OCI-LY1 (cell line): ENCODE measurements around the gene DOCK4.

ENCODE experiments used
- CTCF ChIP-seq: fragments of 200-600 bp; sonication (generic), shearing (Covaris generic); IDR thresholded peaks from 2 replicates; pipeline ENCODE4 v1.5.1; 2017; ENCODE audit warnings: mild to moderate bottlenecking, antibody characterized with exemption, low read length, moderate library complexity, mixed read lengths
- EZH2 ChIP-seq: fragments of 200-600 bp; sonication (generic), shearing (Covaris generic); IDR thresholded peaks from 2 replicates; pipeline ENCODE4 v1.8.0; 2017; ENCODE audit warnings: borderline replicate concordance, mixed run types, mild to moderate bottlenecking, antibody characterized with exemption, low read length, moderate library complexity, mixed read lengths

DNA sequence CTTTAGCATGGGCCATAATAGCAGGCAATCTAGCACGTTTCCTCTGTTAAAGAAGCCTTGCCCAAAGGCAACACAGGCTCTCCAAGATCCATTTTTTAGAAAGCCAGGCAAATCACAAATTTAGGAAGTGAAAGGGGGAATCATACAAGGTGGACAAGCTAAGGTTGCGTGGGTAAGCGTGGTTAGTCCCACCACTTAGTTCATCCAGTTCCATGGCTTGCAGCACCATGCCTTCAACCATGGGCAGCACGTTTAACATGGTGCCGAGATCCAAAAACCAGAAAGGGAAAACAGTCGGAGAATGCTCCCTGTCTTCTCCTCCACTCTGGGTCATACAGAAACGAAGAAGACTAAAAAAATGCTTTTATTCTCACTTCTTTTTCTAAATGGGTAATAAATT is 409.5 kb downstream of the DOCK4 start:
- TF ChIP-seq CTCF (no peak), EZH2 (no peak)
